OCI-LY1 (cell line): Measurements from ENCODE around the gene EIF3J.

Experiments
- H2AFZ ChIP-seq: fragments of 200-600 bp; sonication (generic), shearing (Covaris generic); 2 replicates; pipeline ENCODE4 v1.6.0; 2014; ENCODE audit warnings: antibody characterized with exemption, mild to moderate bottlenecking, low read length
- H3F3A ChIP-seq: fragments of 200-600 bp; sonication (generic), shearing (Covaris generic); 2 replicates; pipeline ENCODE4 v1.6.0; 2014; ENCODE audit warnings: mild to moderate bottlenecking, antibody characterized with exemption, low read length, moderate library complexity; ENCODE audit not compliant: insufficient read depth
- H3K27ac ChIP-seq: fragments of 200-600 bp; sonication (generic); 2 replicates; pipeline ENCODE4 v1.5.1; 2014; ENCODE audit warnings: low read length, mixed run types, mild to moderate bottlenecking, low read depth; ENCODE audit not compliant: poor library complexity, severe bottlenecking
- H3K27me3 ChIP-seq: fragments of 200-600 bp; sonication (generic); 2 replicates; pipeline ENCODE4 v1.6.0; 2014; ENCODE audit warnings: antibody characterized with exemption, mild to moderate bottlenecking, low read length, moderate library complexity; ENCODE audit not compliant: insufficient read depth
- H3K36me3 ChIP-seq: fragments of 200-600 bp; sonication (generic); 2 replicates; pipeline ENCODE4 v1.6.1; 2014; ENCODE audit warnings: mild to moderate bottlenecking, antibody characterized with exemption, low read length, moderate library complexity, mixed read lengths; ENCODE audit not compliant: insufficient read depth
- H3K4me1 ChIP-seq: fragments of 200-600 bp; sonication (generic); 2 replicates; pipeline ENCODE4 v1.5.1; 2014; ENCODE audit warnings: mild to moderate bottlenecking, low read length, moderate library complexity; ENCODE audit not compliant: insufficient read depth, severe bottlenecking
- H3K4me2 ChIP-seq: fragments of 200-600 bp; sonication (generic), shearing (Covaris generic); 2 replicates; pipeline ENCODE4 v1.6.1; 2014; ENCODE audit warnings: low read length
- H3K4me3 ChIP-seq: fragments of 200-600 bp; sonication (generic); 2 replicates; pipeline ENCODE4 v1.5.1; 2014; ENCODE audit warnings: low read length, low read depth, mild to moderate bottlenecking, mixed read lengths; ENCODE audit not compliant: poor library complexity, severe bottlenecking
- H3K79me2 ChIP-seq: fragments of 200-600 bp; shearing (Covaris generic); 2 replicates; pipeline ENCODE4 v1.6.1; 2016; ENCODE audit warnings: mixed run types, low read length, mixed read lengths; ENCODE audit not compliant: insufficient read depth
- H3K9ac ChIP-seq: fragments of 200-600 bp; sonication (generic), shearing (Covaris generic); 2 replicates; pipeline ENCODE4 v1.6.1; 2014; ENCODE audit warnings: mild to moderate bottlenecking, low read length, mixed read lengths
- H3K9me2 ChIP-seq: fragments of 200-600 bp; sonication (generic), shearing (Covaris generic); 2 replicates; pipeline ENCODE4 v1.6.1; 2014; ENCODE audit warnings: low read depth, mild to moderate bottlenecking, low read length, mixed read lengths
- H3K9me3 ChIP-seq: fragments of 200-600 bp; shearing (Covaris generic); 2 replicates; pipeline ENCODE4 v1.6.1; 2014; ENCODE audit warnings: low read length, mixed read lengths
- H4K20me1 ChIP-seq: fragments of 200-600 bp; sonication (generic), shearing (Covaris generic); 2 replicates; pipeline ENCODE4 v1.6.0; 2016; ENCODE audit warnings: mild to moderate bottlenecking, low read length; ENCODE audit not compliant: insufficient read depth
- EZH2 ChIP-seq: fragments of 200-600 bp; sonication (generic), shearing (Covaris generic); IDR thresholded peaks from 2 replicates; pipeline ENCODE4 v1.8.0; 2017; ENCODE audit warnings: borderline replicate concordance, mixed run types, mild to moderate bottlenecking, antibody characterized with exemption, low read length, moderate library complexity, mixed read lengths
- TF ChIP-seq, protein P1 (sequence below): fragments of 200-600 bp; sonication (generic), shearing (Covaris generic); IDR thresholded peaks from 2 replicates; pipeline ENCODE4 v1.5.1; 2017; ENCODE audit warnings: mild to moderate bottlenecking, antibody characterized with exemption, low read length, moderate library complexity, mixed read lengths

The EIF3J gene

DNA sequence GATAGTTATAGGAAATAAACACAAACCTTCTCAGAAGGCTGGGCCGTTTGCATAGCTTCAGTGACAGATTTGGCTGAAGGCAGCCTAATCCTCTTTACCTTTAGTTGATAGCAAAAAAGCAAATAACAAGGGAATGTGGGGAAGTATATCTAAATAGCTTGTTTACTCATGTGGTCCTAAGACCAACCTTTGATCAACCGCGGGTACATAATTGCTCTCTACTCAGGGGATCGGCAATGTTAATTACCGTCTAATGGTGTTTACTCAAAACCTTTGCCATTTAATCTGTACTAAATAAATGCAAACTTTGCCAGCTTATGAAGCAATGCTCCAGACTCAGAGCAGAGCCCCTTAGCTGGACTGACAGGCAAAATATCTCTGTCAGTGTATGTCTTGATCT is 51.6 kb downstream of the EIF3J start:
- H3F3A ChIP-seq = no peaks in the 10 kb centered on the region
- no peak overlapping the region for H3K27ac ChIP-seq
- H3K79me2 ChIP-seq = no peaks in the 10 kb centered on the region
- H3K9me3 ChIP-seq = no peaks in the 10 kb centered on the region
- H3K4me1 ChIP-seq = peaks cover 5% of the 10 kb centered on the region
- H3K27me3 ChIP-seq = no peaks in the 10 kb centered on the region
- H2AFZ ChIP-seq = no peak overlapping the region
- H3K9ac ChIP-seq = no peak overlapping the region
- H3K4me2 ChIP-seq = no peak overlapping the region
- no peaks in the 10 kb centered on the region for H3K9me2 ChIP-seq
- TF ChIP-seq, protein P1, sequence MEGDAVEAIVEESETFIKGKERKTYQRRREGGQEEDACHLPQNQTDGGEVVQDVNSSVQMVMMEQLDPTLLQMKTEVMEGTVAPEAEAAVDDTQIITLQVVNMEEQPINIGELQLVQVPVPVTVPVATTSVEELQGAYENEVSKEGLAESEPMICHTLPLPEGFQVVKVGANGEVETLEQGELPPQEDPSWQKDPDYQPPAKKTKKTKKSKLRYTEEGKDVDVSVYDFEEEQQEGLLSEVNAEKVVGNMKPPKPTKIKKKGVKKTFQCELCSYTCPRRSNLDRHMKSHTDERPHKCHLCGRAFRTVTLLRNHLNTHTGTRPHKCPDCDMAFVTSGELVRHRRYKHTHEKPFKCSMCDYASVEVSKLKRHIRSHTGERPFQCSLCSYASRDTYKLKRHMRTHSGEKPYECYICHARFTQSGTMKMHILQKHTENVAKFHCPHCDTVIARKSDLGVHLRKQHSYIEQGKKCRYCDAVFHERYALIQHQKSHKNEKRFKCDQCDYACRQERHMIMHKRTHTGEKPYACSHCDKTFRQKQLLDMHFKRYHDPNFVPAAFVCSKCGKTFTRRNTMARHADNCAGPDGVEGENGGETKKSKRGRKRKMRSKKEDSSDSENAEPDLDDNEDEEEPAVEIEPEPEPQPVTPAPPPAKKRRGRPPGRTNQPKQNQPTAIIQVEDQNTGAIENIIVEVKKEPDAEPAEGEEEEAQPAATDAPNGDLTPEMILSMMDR = no peak
- no peak for TF ChIP-seq EZH2
- no peaks in the 10 kb centered on the region for H4K20me1 ChIP-seq
- peaks cover 77% of the 10 kb centered on the region for H3K36me3 ChIP-seq
- no peak overlapping the region for H3K4me3 ChIP-seq

- H3K4me3 ChIP-seq = no peak overlapping the region
- no peaks in the 10 kb centered on the region for H3K27me3 ChIP-seq
- H3K9ac ChIP-seq = no peak overlapping the region
- H3K4me2 ChIP-seq = no peak overlapping the region
- no peaks in the 10 kb centered on the region for H3K9me2 ChIP-seq
- H3K79me2 ChIP-seq = no peaks in the 10 kb centered on the region
- no peaks in the 10 kb centered on the region for H4K20me1 ChIP-seq
- peaks cover 76% of the 10 kb centered on the region for H3K36me3 ChIP-seq
- TF ChIP-seq, protein P1 = no peak
- no peak for TF ChIP-seq EZH2
- H3K9me3 ChIP-seq = no peaks in the 10 kb centered on the region
- H3F3A ChIP-seq = no peaks in the 10 kb centered on the region
- peaks cover 9% of the 10 kb centered on the region for H3K4me1 ChIP-seq
- H2AFZ ChIP-seq = no peak overlapping the region
- no peak overlapping the region for H3K27ac ChIP-seq
Measured at GRCh38 chr15:44591326-44591725, 54.4 kb downstream of the EIF3J start.

- Histone ChIP-seq H3K4me1 (peaks cover 9% of the 10 kb centered on the region), H3F3A (no peaks in the 10 kb centered on the region), H3K36me3 (peaks cover 81% of the 10 kb centered on the region), H4K20me1 (no peaks in the 10 kb centered on the region), H3K9me3 (no peaks in the 10 kb centered on the region), H3K27me3 (no peaks in the 10 kb centered on the region), H3K27ac (peak overlapping the region; percentile 46), H3K4me2 (no peak overlapping the region), H3K9me2 (no peaks in the 10 kb centered on the region), H3K9ac (peak overlapping the region; percentile 10; the same call in 1 of the 2 replicates), H3K4me3 (no peak overlapping the region), H2AFZ (no peak overlapping the region), H3K79me2 (no peaks in the 10 kb centered on the region)
- TF ChIP-seq, protein P1 = peak; percentile 46
- no peak for TF ChIP-seq EZH2
Measured at GRCh38 chr15:44593042-44593736, 56.2 kb downstream of the EIF3J start.
